Omental fat pad (tissue), 4 donors: ENCODE data around the gene TRIM50. TPM values are rescaled to one million over a fixed set of nuclear protein-coding genes. Genes with fewer than 3 reads are reported as not detected.

Experiments used
- small RNA-seq: library from RNA; depleted of rRNA; stranded (forward); fragments of <200 nt; gene quantifications from one replicate; pipeline ENCODE3, GENCODE V24; 2016
- total RNA-seq, 4 donors: library from RNA; depleted of rRNA; stranded (reverse); fragments of >200 nt; gene quantifications; one replicate each; pipeline ENCODE4 v1.1.0, GENCODE V29; 2016

Gene TRIM50
- total RNA-seq, 4 donors from 2014 or later = 0.28 to 0.47 TPM; not detected in 2

Small RNAs within 50 kb of the gene (small RNA-seq; reads per million reads assigned to genes)
- not detected for gene RNU6-1080P

Other genes with a start within 250 kb of the TRIM50 start
- gene SPDYE9, start 242.0 kb downstream of the TRIM50 start, total RNA-seq = not detected
- gene NSUN5, start 19.3 kb downstream of the TRIM50 start, total RNA-seq = 10 to 100 TPM; 14.1 to 19.0 (median 16.5) TPM
- gene FKBP6, start 79 bp upstream of the TRIM50 start, total RNA-seq = not detected
- 1 to 10 TPM in 1 of 4 donors, under 1 TPM in 3; 0.65 to 1.1 (median 0.94) TPM for gene FZD9, start 105.7 kb upstream of the TRIM50 start, total RNA-seq
- gene BAZ1B, start 194.2 kb upstream of the TRIM50 start, total RNA-seq = 10 to 100 TPM; 42.9 to 61.4 (median 54.9) TPM
- 10 to 100 TPM; 51.9 to 91.9 (median 78.3) TPM for gene BCL7B, start 229.6 kb upstream of the TRIM50 start, total RNA-seq